Activated CD8-positive, alpha-beta memory T cell treated with anti-CD3 and anti-CD28 coated beads, Interleukin-2, amount 10 ng/mL, durations not matched to agents 7 days and 5 days (primary cell): ENCODE measurements around the gene IL2RA. TPM values are rescaled to one million over a fixed set of nuclear protein-coding genes. Genes with fewer than 3 reads are reported as not detected.

Experiments used
- ATAC-seq: fragments of 150-1000 bp; cut with Tn5 transposase; one replicate; pipeline ENCODE4 v1.10.0; 2021; ENCODE audit warnings: moderate library complexity
- CTCF ChIA-PET: fragments of 350-600 bp; sonication (Branson Sonifier 250); formaldehyde crosslinking; loops from one replicate; lab custom pipeline; 2021; ENCODE audit warnings: antibody characterized with exemption; lab: Charles Lee
- DNase-seq: peaks from one replicate; pipeline ENCODE4 v3.0.0-alpha.2; 2020
- H3K27ac Mint-ChIP-seq: one replicate; pipeline ENCODE4 v1.8.0; 2021; ENCODE audit warnings: mild to moderate bottlenecking, mixed read lengths
- H3K27me3 Mint-ChIP-seq: one replicate; pipeline ENCODE4 v1.8.0; 2021; ENCODE audit warnings: mixed read lengths
- H3K36me3 Mint-ChIP-seq: one replicate; pipeline ENCODE4 v1.8.0; 2021; ENCODE audit warnings: mild to moderate bottlenecking, mixed read lengths
- H3K4me1 Mint-ChIP-seq: one replicate; pipeline ENCODE4 v1.8.0; 2021; ENCODE audit warnings: mixed read lengths
- H3K4me3 Mint-ChIP-seq: one replicate; pipeline ENCODE4 v1.8.0; 2021; ENCODE audit warnings: mild to moderate bottlenecking, moderate library complexity, mixed read lengths
- H3K9me3 Mint-ChIP-seq: one replicate; pipeline ENCODE4 v1.8.0; 2022; ENCODE audit warnings: low read depth, mixed read lengths
- total RNA-seq, 2 experiments: library from RNA; stranded (reverse); gene quantifications; one replicate each; pipeline ENCODE4 v1.2.3, GENCODE V29; 2021

IL2RA gene
- total RNA-seq, 2 experiments from 2014 or later: 302 to 832 TPM

- H3K4me1 Mint-ChIP-seq: peaks cover 54% of the 10 kb centered on the region
- no peaks in the 10 kb centered on the region for H3K27me3 Mint-ChIP-seq
- DNase-seq: no peak
- ATAC-seq: no peak
- H3K36me3 Mint-ChIP-seq: peaks cover 46% of the 10 kb centered on the region
- H3K9me3 Mint-ChIP-seq: no peaks in the 10 kb centered on the region
- no peak overlapping the region for H3K27ac Mint-ChIP-seq
- CTCF ChIA-PET: interaction anchor here (0.9 to 2.8 kb wide), 4 partner anchors 10 to 311 kb away, joined by 3 to 7 read pairs (median 4); partner anchors contain the start of gene PFKFB3
- no peak overlapping the region for H3K4me3 Mint-ChIP-seq
Measured at GRCh38 chr10:6095810-6096570, 33.8 kb upstream of the IL2RA start.

- no peaks in the 10 kb centered on the region for H3K27me3 Mint-ChIP-seq
- H3K36me3 Mint-ChIP-seq: peaks cover 38% of the 10 kb centered on the region
- H3K27ac Mint-ChIP-seq: peak overlapping the region; percentile 31
- CTCF ChIA-PET: interaction anchor here (1.2 to 2.4 kb wide), 4 partner anchors 10 to 313 kb away, joined by 3 to 9 read pairs (median 6); no protein-coding TSS in a partner anchor
- no peak for DNase-seq
- peaks cover 68% of the 10 kb centered on the region for H3K4me1 Mint-ChIP-seq
- H3K4me3 Mint-ChIP-seq: no peak overlapping the region
- no peak for ATAC-seq
- H3K9me3 Mint-ChIP-seq: no peaks in the 10 kb centered on the region
Measured at GRCh38 chr10:6092731-6093130, 30.6 kb upstream of the IL2RA start.

GRCh38 chr10:6091630-6092029 lies 29.5 kb upstream of the IL2RA start:
- peak; percentile 25 for ATAC-seq
- CTCF ChIA-PET: interaction anchor here (0.6 to 2.6 kb wide), 8 partner anchors 9 to 315 kb away, joined by 3 to 22 read pairs (median 3); no protein-coding TSS in a partner anchor
- Mint-ChIP-seq H3K4me3 (peak overlapping the region; percentile 59), H3K4me1 (peaks cover 73% of the 10 kb centered on the region), H3K36me3 (peaks cover 28% of the 10 kb centered on the region), H3K27ac (peak overlapping the region; percentile 63), H3K27me3 (no peaks in the 10 kb centered on the region), H3K9me3 (no peaks in the 10 kb centered on the region)
- DNase-seq: peak; percentile 70

GRCh38 chr10:6089334-6090219 lies 27.4 kb upstream of the IL2RA start:
- H3K4me3 Mint-ChIP-seq: peak overlapping the region; percentile 87
- no peak for DNase-seq
- CTCF ChIA-PET: interaction anchor here (0.9 to 2.6 kb wide), 22 partner anchors 8 to 312 kb away, joined by 3 to 22 read pairs (median 4); partner anchors contain the start of gene PFKFB3

GRCh38 chr10:6088721-6089333 lies 26.7 kb upstream of the IL2RA start, which contains the start of gene RBM17:
Gene RBM17, plus strand, starts transcription at chr10:6089034. Its CDS starts 8,032 bp downstream, at chr10:6097066.
- CTCF ChIA-PET: interaction anchor here (1.0 to 8.3 kb wide), 11 partner anchors 9 to 313 kb away, joined by 3 to 246 read pairs (median 7); no protein-coding TSS in a partner anchor
- peak within 1 kb of the TSS; percentile 87 for H3K4me3 Mint-ChIP-seq
- ATAC-seq: peak; percentile 84
- H3K27ac Mint-ChIP-seq: peak within 1 kb of the TSS; percentile 85
- peaks cover 70% of the 10 kb centered on the region for H3K4me1 Mint-ChIP-seq
- peak; percentile 98 for DNase-seq
- peaks cover 16% of the 10 kb centered on the region for H3K36me3 Mint-ChIP-seq
- H3K9me3 Mint-ChIP-seq: no peaks in the 10 kb centered on the region
- no peaks in the 10 kb centered on the region for H3K27me3 Mint-ChIP-seq

More at GRCh38 chr10:6089334-6090219, 27.4 kb upstream of the IL2RA start:
- no peaks in the 10 kb centered on the region for H3K27me3 Mint-ChIP-seq
- H3K9me3 Mint-ChIP-seq: no peaks in the 10 kb centered on the region
- H3K4me1 Mint-ChIP-seq: peaks cover 72% of the 10 kb centered on the region
- peaks cover 20% of the 10 kb centered on the region for H3K36me3 Mint-ChIP-seq
- peak overlapping the region; percentile 85 for H3K27ac Mint-ChIP-seq
- ATAC-seq: peak; percentile 17

- peak; percentile 94 for DNase-seq
- ATAC-seq: peak; percentile 64
Measured at GRCh38 chr10:6086375-6087233, 24.4 kb upstream of the IL2RA start.

GRCh38 chr10:6083523-6084475 lies 21.6 kb upstream of the IL2RA start:
- Mint-ChIP-seq H3K27me3 (no peaks in the 10 kb centered on the region), H3K36me3 (peaks cover 14% of the 10 kb centered on the region), H3K9me3 (no peaks in the 10 kb centered on the region), H3K4me3 (peak overlapping the region; percentile 74), H3K27ac (peak overlapping the region; percentile 90), H3K4me1 (peaks cover 79% of the 10 kb centered on the region)
- CTCF ChIA-PET: interaction anchor here (0.8 to 8.3 kb wide), 14 partner anchors 8 to 323 kb away, joined by 3 to 246 read pairs (median 6); partner anchors contain the start of genes IL2RA and PFKFB3
- ATAC-seq (peak; percentile 68), DNase-seq (peak; percentile 89)

More at GRCh38 chr10:6086375-6087233, 24.4 kb upstream of the IL2RA start:
- CTCF ChIA-PET: interaction anchor here (0.6 to 8.3 kb wide), 45 partner anchors 9 to 841 kb away, joined by 3 to 246 read pairs (median 4); partner anchors contain the start of genes ANKRD16, FBH1, IL15RA and IL2RA
- Mint-ChIP-seq H3K27me3 (no peaks in the 10 kb centered on the region), H3K27ac (peak overlapping the region; percentile 91), H3K4me1 (peaks cover 77% of the 10 kb centered on the region), H3K4me3 (peak overlapping the region; percentile 70), H3K36me3 (peaks cover 20% of the 10 kb centered on the region), H3K9me3 (no peaks in the 10 kb centered on the region)

- DNase-seq (no peak), ATAC-seq (no peak)
- no peaks in the 10 kb centered on the region for H3K9me3 Mint-ChIP-seq
- H3K27ac Mint-ChIP-seq: peak overlapping the region; percentile 90
- CTCF ChIA-PET: interaction anchor here (0.6 to 8.3 kb wide), 11 partner anchors 9 to 319 kb away, joined by 3 to 246 read pairs (median 6); no protein-coding TSS in a partner anchor
- H3K36me3 Mint-ChIP-seq: peaks cover 14% of the 10 kb centered on the region
- no peaks in the 10 kb centered on the region for H3K27me3 Mint-ChIP-seq
- H3K4me3 Mint-ChIP-seq: peak overlapping the region; percentile 74
- peaks cover 70% of the 10 kb centered on the region for H3K4me1 Mint-ChIP-seq
Measured at GRCh38 chr10:6082496-6083395, 20.6 kb upstream of the IL2RA start.

- peaks cover 62% of the 10 kb centered on the region for H3K4me1 Mint-ChIP-seq
Measured at GRCh38 chr10:6080417-6080973, 18.3 kb upstream of the IL2RA start.

GRCh38 chr10:6079044-6079443 lies 16.9 kb upstream of the IL2RA start:
- ATAC-seq: no peak
- H3K27ac Mint-ChIP-seq: no peak overlapping the region
- H3K4me1 Mint-ChIP-seq: peaks cover 68% of the 10 kb centered on the region
- H3K9me3 Mint-ChIP-seq: no peaks in the 10 kb centered on the region
- peaks cover 15% of the 10 kb centered on the region for H3K36me3 Mint-ChIP-seq
- CTCF ChIA-PET: no interaction called here
- DNase-seq: no peak
- no peaks in the 10 kb centered on the region for H3K27me3 Mint-ChIP-seq
- no peak overlapping the region for H3K4me3 Mint-ChIP-seq

More at GRCh38 chr10:6080417-6080973, 18.3 kb upstream of the IL2RA start:
- Mint-ChIP-seq H3K36me3 (peaks cover 15% of the 10 kb centered on the region), H3K27me3 (no peaks in the 10 kb centered on the region), H3K9me3 (no peaks in the 10 kb centered on the region), H3K27ac (no peak overlapping the region), H3K4me3 (no peak overlapping the region)
- DNase-seq (no peak), ATAC-seq (no peak)
- CTCF ChIA-PET: interaction anchor here (1.0 to 8.3 kb wide), 6 partner anchors 7 to 77 kb away, joined by 3 to 246 read pairs (median 4); no protein-coding TSS in a partner anchor
